HG03066 (cell line): ENCODE results near the gene SDF2L1.

ENCODE experiments used
- ATAC-seq: cut with Tn5 transposase; IDR thresholded peaks from one replicate; pipeline ENCODE4 v1.9.1; 2021; ENCODE audit warnings: low read depth; ENCODE audit not compliant: unreplicated experiment

Gene SDF2L1

GRCh38 chr22:21621025-21621424, 21.1 kb upstream of the SDF2L1 start:
- no peak for ATAC-seq

- no peak for ATAC-seq
These were observed 19.8 kb upstream of the SDF2L1 start for GRCh38 chr22:21622011-21622918.

GRCh38 chr22:21622919-21623647, 19.0 kb upstream of the SDF2L1 start:
- ATAC-seq, result no peak

GRCh38 chr22:21623648-21623970, 18.5 kb upstream of the SDF2L1 start:
- ATAC-seq, result no peak

GRCh38 chr22:21624120-21624879, 17.8 kb upstream of the SDF2L1 start:
- no peak for ATAC-seq

- no peak for ATAC-seq
These were observed 17.0 kb upstream of the SDF2L1 start for GRCh38 chr22:21624880-21625791.

- ATAC-seq, result no peak
These were observed 15.9 kb upstream of the SDF2L1 start for GRCh38 chr22:21626073-21626734.

GRCh38 chr22:21626735-21627469, 15.2 kb upstream of the SDF2L1 start:
- no peak for ATAC-seq

GRCh38 chr22:21628386-21629254, 13.5 kb upstream of the SDF2L1 start:
- no peak for ATAC-seq

GRCh38 chr22:21629255-21630149, 12.6 kb upstream of the SDF2L1 start, which contains the start of gene YDJC:
Gene YDJC, minus strand, starts transcription at chr22:21630022. Its CDS starts 8 bp downstream, at chr22:21630014.
- peak; percentile 79 for ATAC-seq

- ATAC-seq, result no peak
These were observed 11.1 kb upstream of the SDF2L1 start for GRCh38 chr22:21631025-21631424.

- ATAC-seq, result no peak
These were observed 9.7 kb upstream of the SDF2L1 start, which contains the start of gene CCDC116 for GRCh38 chr22:21632237-21632895. Gene CCDC116, plus strand, starts transcription at chr22:21632760. Its CDS starts 422 bp downstream, at chr22:21633182.

GRCh38 chr22:21632931-21633330, 9.2 kb upstream of the SDF2L1 start:
- no peak for ATAC-seq

GRCh38 chr22:21633481-21633880, 8.6 kb upstream of the SDF2L1 start:
- ATAC-seq, result no peak

- no peak for ATAC-seq
These were observed 8.0 kb upstream of the SDF2L1 start for GRCh38 chr22:21634081-21634480.

GRCh38 chr22:21634844-21635243, 7.3 kb upstream of the SDF2L1 start:
- ATAC-seq, result no peak
